Hepatocyte (in vitro differentiated cells): ENCODE measurements around the gene CDO1.

ENCODE experiments used
- EZH2 ChIP-seq: fragments of 200-600 bp; sonication (generic); IDR thresholded peaks from 2 replicates; pipeline ENCODE4 v1.6.1; 2016; ENCODE audit warnings: antibody characterized with exemption, mild to moderate bottlenecking, borderline replicate concordance
- EZH2phosphoT487 ChIP-seq: fragments of 200-600 bp; sonication (generic); IDR thresholded peaks from one replicate; pipeline ENCODE4 v1.6.1; 2018; ENCODE audit warnings: antibody characterized with exemption, mild to moderate bottlenecking, low read depth, moderate library complexity; ENCODE audit not compliant: unreplicated experiment, severe bottlenecking
- TF ChIP-seq, protein P1 (sequence below): fragments of 200-600 bp; sonication (generic); IDR thresholded peaks from 2 replicates; pipeline ENCODE4 v1.5.1; 2016; ENCODE audit warnings: antibody characterized with exemption, mild to moderate bottlenecking; ENCODE audit not compliant: poor library complexity

DNA sequence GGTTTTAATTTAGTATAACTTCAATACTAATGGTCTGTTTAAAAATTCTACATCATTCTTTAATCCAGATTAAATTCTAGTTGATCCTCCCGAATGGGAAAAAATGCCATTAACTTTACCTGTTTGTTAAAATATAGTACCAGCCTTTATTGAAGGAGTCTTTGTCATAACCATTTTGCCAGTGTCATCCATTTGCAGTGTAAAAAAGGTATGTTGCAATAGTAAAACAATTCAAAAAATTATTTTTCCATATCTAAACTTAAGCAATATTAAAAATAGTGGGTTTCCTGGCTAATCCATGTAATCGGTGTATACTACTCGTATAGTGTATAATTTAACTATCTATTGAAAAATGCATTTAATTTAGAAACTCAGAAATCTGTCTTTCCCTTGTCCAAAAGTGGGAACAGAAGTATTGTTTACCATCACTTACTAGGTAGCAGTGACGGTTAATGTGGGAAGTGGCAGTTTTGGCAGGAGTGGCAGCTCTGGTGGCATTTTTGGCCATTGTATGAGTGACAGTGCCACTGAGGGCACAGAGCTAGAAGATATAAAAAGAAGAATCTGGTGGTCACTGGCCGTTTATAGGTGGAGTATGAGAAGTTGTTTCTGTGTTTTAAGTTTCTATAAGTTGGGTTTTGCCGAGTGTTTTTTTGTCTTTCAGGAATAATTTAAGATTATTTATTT lies 27.1 kb upstream of the CDO1 start:
- TF ChIP-seq, protein P1, sequence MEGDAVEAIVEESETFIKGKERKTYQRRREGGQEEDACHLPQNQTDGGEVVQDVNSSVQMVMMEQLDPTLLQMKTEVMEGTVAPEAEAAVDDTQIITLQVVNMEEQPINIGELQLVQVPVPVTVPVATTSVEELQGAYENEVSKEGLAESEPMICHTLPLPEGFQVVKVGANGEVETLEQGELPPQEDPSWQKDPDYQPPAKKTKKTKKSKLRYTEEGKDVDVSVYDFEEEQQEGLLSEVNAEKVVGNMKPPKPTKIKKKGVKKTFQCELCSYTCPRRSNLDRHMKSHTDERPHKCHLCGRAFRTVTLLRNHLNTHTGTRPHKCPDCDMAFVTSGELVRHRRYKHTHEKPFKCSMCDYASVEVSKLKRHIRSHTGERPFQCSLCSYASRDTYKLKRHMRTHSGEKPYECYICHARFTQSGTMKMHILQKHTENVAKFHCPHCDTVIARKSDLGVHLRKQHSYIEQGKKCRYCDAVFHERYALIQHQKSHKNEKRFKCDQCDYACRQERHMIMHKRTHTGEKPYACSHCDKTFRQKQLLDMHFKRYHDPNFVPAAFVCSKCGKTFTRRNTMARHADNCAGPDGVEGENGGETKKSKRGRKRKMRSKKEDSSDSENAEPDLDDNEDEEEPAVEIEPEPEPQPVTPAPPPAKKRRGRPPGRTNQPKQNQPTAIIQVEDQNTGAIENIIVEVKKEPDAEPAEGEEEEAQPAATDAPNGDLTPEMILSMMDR, result no peak
- TF ChIP-seq EZH2phosphoT487 (no peak), EZH2 (no peak)
